HepG2 (cell line): ENCODE measurements around the gene ARFGAP2. TPM values are rescaled to one million over a fixed set of nuclear protein-coding genes. Genes with fewer than 3 reads are reported as not detected.

Source experiments
- ARNT2 ChIP-seq: sonication (generic); formaldehyde crosslinking; IDR thresholded peaks from 2 replicates; pipeline ENCODE4 v1.8.0; 2022; ENCODE audit warnings: mild to moderate bottlenecking, low read depth, missing genetic modification reagents, moderate library complexity
- CBFB ChIP-seq: sonication (generic); formaldehyde crosslinking; IDR thresholded peaks from 2 replicates; pipeline ENCODE4 v1.4.0; 2020; ENCODE audit warnings: missing genetic modification reagents
- CBX2 ChIP-seq, 2 experiments: fragments of 200-600 bp in 1 of 2; sonication (generic); formaldehyde crosslinking in 1 of 2; IDR thresholded peaks; 2 replicates each; pipeline versions ENCODE4 v1.7.0 to v1.8.1; 2018 to 2022; ENCODE audit warnings: low read depth in 2 of 2, low read length in 1 of 2, mild to moderate bottlenecking in 1 of 2, missing genetic modification reagents in 1 of 2
- CEBPG ChIP-seq: IDR thresholded peaks from 2 replicates; pipeline ENCODE4 v1.6.1; 2016
- EED ChIP-seq: sonication (generic); formaldehyde crosslinking; IDR thresholded peaks from 2 replicates; pipeline ENCODE4 v1.5.0; 2020; ENCODE audit warnings: mild to moderate bottlenecking, missing genetic modification reagents
- GABPA ChIP-seq, 2 experiments: IDR thresholded peaks; 2 replicates each; pipeline ENCODE4 v1.6.1; 2011 to 2016; ENCODE audit warnings: low read depth in 2 of 2, low read length in 1 of 2, missing biosample characterization in 1 of 2, missing genetic modification characterization in 1 of 2
- KDM6A ChIP-seq: IDR thresholded peaks from 2 replicates; pipeline ENCODE4 v1.6.1; 2016; ENCODE audit warnings: low read depth
- MTA1 ChIP-seq: sonication (generic); formaldehyde crosslinking; IDR thresholded peaks from 2 replicates; pipeline ENCODE4 v1.4.0; 2020; ENCODE audit warnings: missing genetic modification reagents, mild to moderate bottlenecking, borderline replicate concordance
- NCOR1 ChIP-seq: fragments of 200-600 bp; sonication (generic); IDR thresholded peaks from 2 replicates; pipeline ENCODE4 v1.7.0; 2017; ENCODE audit warnings: antibody characterized with exemption, low read length, borderline replicate concordance
- NFYB ChIP-seq: sonication (generic); formaldehyde crosslinking; IDR thresholded peaks from 2 replicates; pipeline ENCODE4 v1.4.0; 2020; ENCODE audit warnings: missing genetic modification reagents
- NFYC ChIP-seq: IDR thresholded peaks from 2 replicates; pipeline ENCODE4 v1.6.1; 2016; ENCODE audit warnings: missing genetic modification reagents, missing compliant biosample characterization
- NR2F6 ChIP-seq, 2 experiments: IDR thresholded peaks; 2 replicates each; pipeline ENCODE4 v1.6.1; 2016; ENCODE audit warnings: antibody characterized with exemption in 1 of 2, mild to moderate bottlenecking in 1 of 2
- NR3C1 ChIP-seq: sonication (generic); formaldehyde crosslinking; IDR thresholded peaks from 2 replicates; pipeline ENCODE4 v1.4.0; 2020; ENCODE audit warnings: missing genetic modification reagents
- RARA ChIP-seq: IDR thresholded peaks from 2 replicates; pipeline ENCODE4 v1.6.1; 2016; ENCODE audit warnings: missing genetic modification reagents, missing compliant biosample characterization
- RFX5 ChIP-seq: IDR thresholded peaks from 2 replicates; pipeline ENCODE4 v1.6.1; 2011; ENCODE audit warnings: low read depth, low read length, improper control_type of control experiment
- RFXAP ChIP-seq: sonication (generic); formaldehyde crosslinking; IDR thresholded peaks from 2 replicates; pipeline ENCODE4 v1.4.0; 2020; ENCODE audit warnings: missing genetic modification reagents, borderline replicate concordance
- SOX13 ChIP-seq, 3 experiments: fragments of 450-650 bp in 1 of 3; sonication (generic) in 1 of 3; formaldehyde crosslinking in 1 of 3; IDR thresholded peaks in 2 of 3; conservative IDR thresholded peaks in 1 of 3; 2 replicates each; pipeline versions ENCODE4 v1.5.0 to v1.6.1; 2016 to 2020; ENCODE audit warnings: antibody characterized with exemption in 1 of 3, mild to moderate bottlenecking in 1 of 3, missing compliant biosample characterization in 1 of 3, missing genetic modification reagents in 1 of 3, moderate library complexity in 1 of 3
- TAF1 ChIP-seq: sonication (generic); formaldehyde crosslinking; IDR thresholded peaks from 2 replicates; pipeline ENCODE4 v1.4.0; 2020; ENCODE audit warnings: missing genetic modification reagents
- TEAD2 ChIP-seq: sonication (generic); formaldehyde crosslinking; IDR thresholded peaks from 2 replicates; pipeline ENCODE4 v1.9.0; 2021; ENCODE audit warnings: missing genetic modification reagents
- ZFY ChIP-seq: sonication (generic); formaldehyde crosslinking; IDR thresholded peaks from 2 replicates; pipeline ENCODE4 v1.4.0; 2020; ENCODE audit warnings: missing genetic modification reagents
- ZNF121 ChIP-seq: sonication (generic); formaldehyde crosslinking; IDR thresholded peaks from 2 replicates; pipeline ENCODE4 v1.5.0; 2020; ENCODE audit warnings: mild to moderate bottlenecking, missing genetic modification reagents
- ZNF331 ChIP-seq: sonication (generic); formaldehyde crosslinking; IDR thresholded peaks from 2 replicates; pipeline ENCODE4 v1.4.0; 2020; ENCODE audit warnings: missing genetic modification reagents
- ZNF629 ChIP-seq: sonication (generic); formaldehyde crosslinking; conservative IDR thresholded peaks from 2 replicates; pipeline ENCODE4 v1.5.0; 2020; ENCODE audit warnings: missing genetic modification reagents
- ZNF703 ChIP-seq: sonication (generic); formaldehyde crosslinking; IDR thresholded peaks from 2 replicates; pipeline ENCODE4 v1.5.1; 2020; ENCODE audit warnings: missing genetic modification reagents, mild to moderate bottlenecking, moderate library complexity, borderline replicate concordance
- polyA plus RNA-seq, 8 experiments: library from polyadenylated mRNA; depleted of rRNA in 3 of 8; stranded (reverse) in 7 of 8; unstranded in 1 of 8; fragments of >200 nt; fragmentation: Illumina TruSeq in 4 of 8; extraction: Trizol in 4 of 8; gene quantifications; 2 replicates each; pipeline versions ENCODE4 v1.2.1 to v1.2.3, GENCODE V29; 2011 to 2016; ENCODE audit warnings: low read depth in 4 of 8, missing spikeins in 1 of 8, mixed read lengths in 1 of 8; ENCODE audit not compliant: insufficient read depth in 1 of 8
- total RNA-seq, 5 experiments: library from RNA; depleted of rRNA; stranded (reverse); fragments of >200 nt; fragmentation: Illumina TruSeq; extraction: Trizol; gene quantifications; 2 replicates each; pipeline ENCODE4 v1.2.3, GENCODE V29; 2016; ENCODE audit warnings: low read depth in 1 of 5
- TF ChIP-seq, protein P1 (sequence below): IDR thresholded peaks from 2 replicates; pipeline ENCODE4 v1.6.1; 2016; ENCODE audit warnings: missing genetic modification reagents, missing compliant biosample characterization
- TF ChIP-seq, protein P2 (sequence below): sonication (generic); formaldehyde crosslinking; IDR thresholded peaks from 2 replicates; pipeline ENCODE4 v1.5.0; 2020; ENCODE audit warnings: missing genetic modification reagents
- TF ChIP-seq, protein P3 (sequence below): IDR thresholded peaks from 2 replicates; pipeline ENCODE4 v1.6.1; 2016; ENCODE audit warnings: missing compliant biosample characterization, missing genetic modification reagents, borderline replicate concordance

Gene ARFGAP2
- total and polyA plus RNA-seq, 2 of the 13 experiments (the other 11 are each of a cell fraction or from before 2014, with no cell fraction given) = 32.3 to 75.3 TPM

DNA sequence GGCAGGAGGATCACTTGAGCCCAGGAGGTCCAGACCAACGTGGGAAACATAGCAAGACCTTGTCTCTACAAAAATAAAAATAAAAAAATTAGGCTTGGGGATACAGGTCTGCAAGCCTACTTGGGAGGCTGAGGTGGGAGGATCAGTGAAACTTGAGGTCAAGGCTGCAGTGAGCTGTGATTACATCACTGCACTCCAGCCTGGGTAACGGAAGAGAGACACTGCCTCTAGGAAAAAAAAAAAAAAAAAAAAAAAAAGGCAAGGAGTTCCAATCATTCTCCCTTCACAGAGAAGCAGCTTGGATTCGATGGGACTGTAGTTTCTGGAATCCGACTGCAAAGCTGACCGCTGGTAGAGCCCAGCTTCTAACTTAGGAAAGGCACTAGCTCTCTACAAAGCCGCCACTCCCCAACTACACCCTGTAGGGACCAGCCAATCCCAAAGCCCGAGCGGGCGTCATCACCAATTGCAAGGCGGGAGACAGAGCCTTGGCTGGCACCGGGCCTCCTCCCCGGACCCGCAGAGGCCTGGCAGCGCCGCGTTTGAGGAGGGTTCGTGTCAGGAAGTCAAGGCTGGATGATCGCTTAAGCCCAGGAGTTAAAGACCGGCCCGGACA lies 37.4 kb upstream of the ARFGAP2 start (continued):
- TF ChIP-seq TAF1 = no peak
- no peak for TF ChIP-seq ZNF121
- no peak for TF ChIP-seq CBX2 (IDR thresholded peaks at IDR 0.05; ENCODE audit: low read depth, low read length)
- no peak for TF ChIP-seq CBX2 (CRISPR knock-in tag; IDR thresholded peaks at IDR 0.05; ENCODE audit: low read depth)
- 0 out of 2 replicates have a peak, but pooled peaks have one; percentile 29 for TF ChIP-seq ZNF331 (CRISPR knock-in tag)
- TF ChIP-seq CEBPG (CRISPR knock-in tag) = peak; percentile 65
- TF ChIP-seq EED = no peak
- peak; percentile 29; the same call in 1 of the 2 replicates for TF ChIP-seq NR2F6 (IDR thresholded peaks at IDR 0.05)
- TF ChIP-seq NR2F6 (CRISPR knock-in tag; IDR thresholded peaks at IDR 0.05) = no peak
- peak; percentile 47 for TF ChIP-seq RARA (CRISPR knock-in tag)
- peak; percentile 72 for TF ChIP-seq NFYB (CRISPR knock-in tag)
- TF ChIP-seq ZNF703 (CRISPR knock-in tag) = no peak
- peak; percentile 70 for TF ChIP-seq NFYC (CRISPR knock-in tag)
- peak; percentile 96 for TF ChIP-seq RFXAP (CRISPR knock-in tag)
- no peak for TF ChIP-seq GABPA (IDR thresholded peaks at IDR 0.05; ENCODE audit: low read depth, low read length)
- TF ChIP-seq GABPA (CRISPR knock-in tag; IDR thresholded peaks at IDR 0.05; ENCODE audit: low read depth) = 0 out of 2 replicates have a peak, but pooled peaks have one; percentile 14
- TF ChIP-seq KDM6A (CRISPR knock-in tag) = 0 out of 2 replicates have a peak, but pooled peaks have one; percentile 16
- no peak for TF ChIP-seq ZNF629 (CRISPR knock-in tag)
- TF ChIP-seq NR3C1 (CRISPR knock-in tag) = no peak
- peak; percentile 98 for TF ChIP-seq RFX5
- peak; percentile 64 for TF ChIP-seq ZFY (CRISPR knock-in tag)
- TF ChIP-seq, protein P1, sequence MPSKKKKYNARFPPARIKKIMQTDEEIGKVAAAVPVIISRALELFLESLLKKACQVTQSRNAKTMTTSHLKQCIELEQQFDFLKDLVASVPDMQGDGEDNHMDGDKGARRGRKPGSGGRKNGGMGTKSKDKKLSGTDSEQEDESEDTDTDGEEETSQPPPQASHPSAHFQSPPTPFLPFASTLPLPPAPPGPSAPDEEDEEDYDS (CRISPR knock-in tag) = peak; percentile 37; the same call in 1 of the 2 replicates
- TF ChIP-seq SOX13 (IDR thresholded peaks at IDR 0.05) = no peak
- peak in 1 of 2 experiments; percentile 15; a peak in 1 of 4 replicates for TF ChIP-seq SOX13 (CRISPR knock-in tag; conservative IDR thresholded peaks at IDR 0.05 in 1 of 2, IDR thresholded peaks at IDR 0.05 in 1 of 2)
- no peak for TF ChIP-seq NCOR1
- TF ChIP-seq ARNT2 = no peak
- no peak for TF ChIP-seq CBFB (CRISPR knock-in tag)
- TF ChIP-seq TEAD2 (CRISPR knock-in tag) = no peak
- TF ChIP-seq, protein P2, sequence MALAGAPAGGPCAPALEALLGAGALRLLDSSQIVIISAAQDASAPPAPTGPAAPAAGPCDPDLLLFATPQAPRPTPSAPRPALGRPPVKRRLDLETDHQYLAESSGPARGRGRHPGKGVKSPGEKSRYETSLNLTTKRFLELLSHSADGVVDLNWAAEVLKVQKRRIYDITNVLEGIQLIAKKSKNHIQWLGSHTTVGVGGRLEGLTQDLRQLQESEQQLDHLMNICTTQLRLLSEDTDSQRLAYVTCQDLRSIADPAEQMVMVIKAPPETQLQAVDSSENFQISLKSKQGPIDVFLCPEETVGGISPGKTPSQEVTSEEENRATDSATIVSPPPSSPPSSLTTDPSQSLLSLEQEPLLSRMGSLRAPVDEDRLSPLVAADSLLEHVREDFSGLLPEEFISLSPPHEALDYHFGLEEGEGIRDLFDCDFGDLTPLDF (CRISPR knock-in tag) = no peak
- TF ChIP-seq, protein P3, sequence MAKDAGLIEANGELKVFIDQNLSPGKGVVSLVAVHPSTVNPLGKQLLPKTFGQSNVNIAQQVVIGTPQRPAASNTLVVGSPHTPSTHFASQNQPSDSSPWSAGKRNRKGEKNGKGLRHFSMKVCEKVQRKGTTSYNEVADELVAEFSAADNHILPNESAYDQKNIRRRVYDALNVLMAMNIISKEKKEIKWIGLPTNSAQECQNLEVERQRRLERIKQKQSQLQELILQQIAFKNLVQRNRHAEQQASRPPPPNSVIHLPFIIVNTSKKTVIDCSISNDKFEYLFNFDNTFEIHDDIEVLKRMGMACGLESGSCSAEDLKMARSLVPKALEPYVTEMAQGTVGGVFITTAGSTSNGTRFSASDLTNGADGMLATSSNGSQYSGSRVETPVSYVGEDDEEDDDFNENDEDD (CRISPR knock-in tag) = peak; percentile 63; the same call in 1 of the 2 replicates
- TF ChIP-seq MTA1 (CRISPR knock-in tag) = peak; percentile 75; the same call in 1 of the 2 replicates
